Measurements from ENCODE around the gene MRPS6.

Gene MRPS6

GRCh38 chr21:34116569-34116968 is 43.2 kb downstream of the MRPS6 start:
- TF ChIP-seq CTCF (IDR thresholded peaks at IDR 0.05): no peak

GRCh38 chr21:34120867-34121266 is 47.5 kb downstream of the MRPS6 start:
- TF ChIP-seq CTCF (IDR thresholded peaks at IDR 0.05): no peak

GRCh38 chr21:34122047-34122446 is 48.7 kb downstream of the MRPS6 start:
- TF ChIP-seq CTCF (IDR thresholded peaks at IDR 0.05): no peak

- TF ChIP-seq CTCF (IDR thresholded peaks at IDR 0.05): no peak
These were observed 50.2 kb downstream of the MRPS6 start for GRCh38 chr21:34123609-34124008.

- TF ChIP-seq CTCF (IDR thresholded peaks at IDR 0.05): no peak
These were observed 52.9 kb downstream of the MRPS6 start for GRCh38 chr21:34126269-34126668.

GRCh38 chr21:34126691-34127090 is 53.3 kb downstream of the MRPS6 start:
- no peak for TF ChIP-seq CTCF (IDR thresholded peaks at IDR 0.05)

GRCh38 chr21:34128124-34128523 is 54.7 kb downstream of the MRPS6 start:
- no peak for TF ChIP-seq CTCF (IDR thresholded peaks at IDR 0.05)

- no peak for TF ChIP-seq CTCF (IDR thresholded peaks at IDR 0.05)
These were observed 55.3 kb downstream of the MRPS6 start for GRCh38 chr21:34128674-34129038.
